ENCODE results near the gene ZNF668.

The ZNF668 gene

GRCh38 chr16:31073970-31074813 lies at the start of gene ZNF668, which contains the start of gene ZNF646:
Gene ZNF668, minus strand, starts transcription at chr16:31074240. Its CDS starts 9,781 bp downstream, at chr16:31064459.
Gene ZNF646, plus strand, starts transcription at chr16:31074422. Its CDS starts 1,903 bp downstream, at chr16:31076325.
- Histone ChIP-seq H3K27ac (peak within 1 kb of the TSS; percentile 99), H3K9me3 (no peaks in the 10 kb centered on the region)

GRCh38 chr16:31120129-31120528 lies 46.1 kb upstream of the ZNF668 start:
- Histone ChIP-seq H3K27ac (no peak overlapping the region), H3K4me2 (no peak overlapping the region), H3K9ac (no peak overlapping the region), H4K20me1 (peaks cover 20% of the 10 kb centered on the region), H3K36me3 (peaks cover 66% of the 10 kb centered on the region), H3K27me3 (no peaks in the 10 kb centered on the region), H3K4me1 (peaks cover 21% of the 10 kb centered on the region), H3K9me3 (no peaks in the 10 kb centered on the region), H3K4me3 (no peak overlapping the region)
- no peak for TF ChIP-seq Cebpa-rat (IDR thresholded peaks at IDR 0.05)

More at GRCh38 chr16:31073970-31074813, at the start of gene ZNF668, which contains the start of gene ZNF646:
- Histone ChIP-seq H3K36me3 (peaks cover 37% of the 10 kb centered on the region), H4K20me1 (peaks cover 46% of the 10 kb centered on the region), H3K4me3 (peak within 1 kb of the TSS; percentile 98), H3K27me3 (no peaks in the 10 kb centered on the region), H3K4me2 (peak within 1 kb of the TSS; percentile 98), H3K9ac (peak within 1 kb of the TSS; percentile 94), H3K4me1 (peaks cover 29% of the 10 kb centered on the region)
- TF ChIP-seq Cebpa-rat (IDR thresholded peaks at IDR 0.05) = no peak

GRCh38 chr16:31118223-31119155 lies 44.4 kb upstream of the ZNF668 start:
- Histone ChIP-seq H3K9me3 (no peaks in the 10 kb centered on the region), H3K9ac (peak overlapping the region; percentile 81), H3K4me2 (peak overlapping the region; percentile 99), H3K4me3 (peak overlapping the region; percentile 75), H4K20me1 (peaks cover 20% of the 10 kb centered on the region), H3K27me3 (no peaks in the 10 kb centered on the region), H3K36me3 (peaks cover 50% of the 10 kb centered on the region), H3K27ac (peak overlapping the region; percentile 67), H3K4me1 (peaks cover 34% of the 10 kb centered on the region)
- no peak for TF ChIP-seq Cebpa-rat (IDR thresholded peaks at IDR 0.05)

- Histone ChIP-seq H3K4me2 (peak within 1 kb of the TSS; percentile 99), H4K20me1 (peaks cover 20% of the 10 kb centered on the region), H3K4me1 (peaks cover 43% of the 10 kb centered on the region), H3K27ac (peak within 1 kb of the TSS; percentile 88), H3K9ac (peak within 1 kb of the TSS; percentile 81), H3K9me3 (no peaks in the 10 kb centered on the region), H3K36me3 (peaks cover 48% of the 10 kb centered on the region), H3K27me3 (no peaks in the 10 kb centered on the region), H3K4me3 (peak within 1 kb of the TSS; percentile 75)
- no peak for TF ChIP-seq Cebpa-rat (IDR thresholded peaks at IDR 0.05)
Observed at GRCh38 chr16:31117384-31118222, 43.6 kb upstream of the ZNF668 start, which contains the start of gene KAT8. Gene KAT8, plus strand, starts transcription at chr16:31117664. Its CDS starts 18 bp downstream, at chr16:31117682.

- H3K36me3 ChIP-seq = peaks cover 48% of the 10 kb centered on the region
- H3K27me3 ChIP-seq = no peaks in the 10 kb centered on the region
- no peaks in the 10 kb centered on the region for H3K9me3 ChIP-seq
- 0 out of 2 replicates have a peak overlapping the region, but pooled peaks have one; percentile 70 for H3K4me2 ChIP-seq
- peaks cover 16% of the 10 kb centered on the region for H4K20me1 ChIP-seq
- peaks cover 56% of the 10 kb centered on the region for H3K4me1 ChIP-seq
- no peak overlapping the region for H3K9ac ChIP-seq
- no peak overlapping the region for H3K4me3 ChIP-seq
- TF ChIP-seq Cebpa-rat (IDR thresholded peaks at IDR 0.05) = no peak
- H3K27ac ChIP-seq = no peak overlapping the region
Observed at GRCh38 chr16:31114468-31114867, 40.4 kb upstream of the ZNF668 start.

- H3K4me1 ChIP-seq = peaks cover 58% of the 10 kb centered on the region
- no peaks in the 10 kb centered on the region for H3K27me3 ChIP-seq
- peak overlapping the region; percentile 70 for H3K4me2 ChIP-seq
- H3K9ac ChIP-seq = peak overlapping the region; percentile 51
- peak overlapping the region; percentile 77 for H3K27ac ChIP-seq
- 0 out of 2 replicates have a peak overlapping the region, but pooled peaks have one; percentile 36 for H3K4me3 ChIP-seq
- H4K20me1 ChIP-seq = peaks cover 6% of the 10 kb centered on the region
- H3K9me3 ChIP-seq = no peaks in the 10 kb centered on the region
- TF ChIP-seq Cebpa-rat (IDR thresholded peaks at IDR 0.05) = no peak
- H3K36me3 ChIP-seq = peaks cover 43% of the 10 kb centered on the region
Observed at GRCh38 chr16:31113121-31114120, 39.4 kb upstream of the ZNF668 start.

- H3K27ac ChIP-seq = peak overlapping the region; percentile 77
- no peaks in the 10 kb centered on the region for H3K27me3 ChIP-seq
- no peaks in the 10 kb centered on the region for H4K20me1 ChIP-seq
- peak overlapping the region; percentile 70 for H3K4me2 ChIP-seq
- H3K4me3 ChIP-seq = no peak overlapping the region
- peaks cover 43% of the 10 kb centered on the region for H3K36me3 ChIP-seq
- H3K9ac ChIP-seq = peak overlapping the region; percentile 51
- no peaks in the 10 kb centered on the region for H3K9me3 ChIP-seq
- TF ChIP-seq Cebpa-rat (IDR thresholded peaks at IDR 0.05) = no peak
- H3K4me1 ChIP-seq = peaks cover 57% of the 10 kb centered on the region
Observed at GRCh38 chr16:31112711-31113110, 38.7 kb upstream of the ZNF668 start.

Data from BLaER1 (cell line).